A549 (cell line): ENCODE measurements around the gene NOL9. TPM values are rescaled to one million over a fixed set of nuclear protein-coding genes. Genes with fewer than 3 reads are reported as not detected.
"Not testable (repeated sequence)": the region's sequence is repeated elsewhere in the genome, so short reads cannot be mapped to it uniquely, and the experiment has no call there.

Source experiments
- ATAC-seq, 2 experiments: fragments of 200-7000 bp in 1 of 2; fragments of >200 bp in 1 of 2; cut with Nextera tagmentation in 1 of 2; cut with Tn5 transposase in 1 of 2; 3 replicates each; pipeline versions ENCODE4 v1.8.0 to v1.9.1; 2018 to 2020; ENCODE audit warnings: mild to moderate bottlenecking in 1 of 2, moderate library complexity in 1 of 2
- CTCF ChIA-PET: fragments of 300-600 bp; sonication (Branson Sonifier 250); formaldehyde crosslinking; extraction: SDS; loops from one replicate; lab custom pipeline; 2021; ENCODE audit warnings: antibody characterized with exemption, inconsistent platforms; lab: Yijun Ruan, JAX
- POLR2A ChIA-PET: fragments of 350-600 bp; formaldehyde crosslinking; extraction: SDS; loops from one replicate; lab custom pipeline; 2021; ENCODE audit warnings: antibody characterized with exemption, inconsistent platforms; lab: Yijun Ruan, JAX
- DNase-seq, 2 experiments: peaks; one replicate each; pipeline versions ENCODE4 v3.0.0 to v3.0.0-alpha.2; 2011 to 2016; ENCODE audit warnings: low read depth in 1 of 2, low spot score in 1 of 2
- FAIRE-seq: peaks from 2 replicates; lab custom pipeline; 2011; peaks lifted over from hg19 to GRCh38; lab: Jason Lieb, UNC
- H3K27ac ChIP-seq, 2 experiments: fragments of >200 bp; sonication (Bioruptor Twin); formaldehyde crosslinking; 3 replicates each; pipeline ENCODE4 v1.5.1; 2016 to 2017
- H3K4me1 ChIP-seq: fragments of >200 bp; sonication (Bioruptor Twin); formaldehyde crosslinking; 3 replicates; pipeline ENCODE4 v1.6.1; 2016
- H3K4me2 ChIP-seq: fragments of >200 bp; sonication (Bioruptor Twin); formaldehyde crosslinking; 3 replicates; pipeline ENCODE4 v1.6.1; 2016
- H3K4me3 ChIP-seq: fragments of >200 bp; sonication (Bioruptor Twin); formaldehyde crosslinking; 3 replicates; pipeline ENCODE4 v1.5.1; 2016
- H3K9me3 ChIP-seq: fragments of >200 bp; sonication (Bioruptor Twin); formaldehyde crosslinking; 3 replicates; pipeline ENCODE4 v1.6.1; 2016
- BHLHE40 ChIP-seq: IDR thresholded peaks from 2 replicates; pipeline ENCODE4 v1.6.1; 2012; ENCODE audit warnings: low read depth, low read length, inconsistent platforms
- CEBPB ChIP-seq, 2 experiments: fragments of >200 bp in 1 of 2; sonication (Bioruptor Twin) in 1 of 2; formaldehyde crosslinking in 1 of 2; IDR thresholded peaks; 2 replicates each; pipeline ENCODE4 v1.6.1; 2012 to 2016
- ELK1 ChIP-seq: fragments of 150-350 bp; IDR thresholded peaks from 2 replicates; pipeline ENCODE4 v1.6.1; 2014; ENCODE audit warnings: low read depth, mild to moderate bottlenecking, low read length
- ESRRA ChIP-seq: fragments of 150-350 bp; IDR thresholded peaks from 2 replicates; pipeline ENCODE4 v1.6.1; 2014; ENCODE audit warnings: mild to moderate bottlenecking, low read length, borderline replicate concordance
- FOSB ChIP-seq: fragments of 250-450 bp; sonication (Bioruptor Pico); IDR thresholded peaks from 2 replicates; pipeline ENCODE4 v1.5.0; 2020; ENCODE audit warnings: mild to moderate bottlenecking, moderate library complexity
- HEYL ChIP-seq: fragments of 250-450 bp; sonication (Bioruptor Pico); IDR thresholded peaks from 2 replicates; pipeline ENCODE4 v1.8.0; 2021; ENCODE audit warnings: mild to moderate bottlenecking, moderate library complexity
- JUNB ChIP-seq: fragments of >200 bp; sonication (Bioruptor Twin); formaldehyde crosslinking; IDR thresholded peaks from 2 replicates; pipeline ENCODE4 v1.6.1; 2016
- KDM1A ChIP-seq: fragments of 200-600 bp; sonication (generic); IDR thresholded peaks from 2 replicates; pipeline ENCODE4 v1.6.1; 2016; ENCODE audit warnings: low read depth, mild to moderate bottlenecking
- KDM5A ChIP-seq: fragments of 200-600 bp; sonication (generic); IDR thresholded peaks from 2 replicates; pipeline ENCODE4 v1.6.1; 2016; ENCODE audit warnings: antibody characterized with exemption, mild to moderate bottlenecking
- MAX ChIP-seq: IDR thresholded peaks from 2 replicates; pipeline ENCODE4 v1.6.1; 2012
- MYC ChIP-seq: IDR thresholded peaks from 2 replicates; pipeline ENCODE4 v1.6.1; 2012; ENCODE audit warnings: mild to moderate bottlenecking, inconsistent platforms, low read length, improper control_type of control experiment, borderline replicate concordance
- NFE2L2 ChIP-seq: fragments of 150-350 bp; conservative IDR thresholded peaks from 2 replicates; pipeline ENCODE4 v1.6.1; 2014; ENCODE audit warnings: low read length
- RAD21 ChIP-seq, 2 experiments: fragments of >200 bp in 1 of 2; sonication (Bioruptor Twin) in 1 of 2; formaldehyde crosslinking in 1 of 2; IDR thresholded peaks in 1 of 2; conservative IDR thresholded peaks in 1 of 2; 2 replicates in 1 of 2; 3 replicates in 1 of 2; pipeline ENCODE4 v1.6.1; 2012 to 2018; ENCODE audit warnings: inconsistent platforms in 1 of 2
- RNF2 ChIP-seq: fragments of 200-600 bp; sonication (generic); IDR thresholded peaks from 2 replicates; pipeline ENCODE4 v1.6.1; 2016; ENCODE audit warnings: low read depth, mild to moderate bottlenecking, antibody characterized with exemption, moderate library complexity, borderline replicate concordance
- SREBF2 ChIP-seq: fragments of 450-650 bp; IDR thresholded peaks from 2 replicates; pipeline ENCODE4 v1.6.1; 2014; ENCODE audit warnings: mild to moderate bottlenecking, moderate library complexity
- TFCP2L1 ChIP-seq: fragments of 250-450 bp; sonication (Bioruptor Pico); IDR thresholded peaks from 2 replicates; pipeline ENCODE4 v1.5.0; 2021; ENCODE audit warnings: mild to moderate bottlenecking
- ZFP36 ChIP-seq: fragments of 450-650 bp; IDR thresholded peaks from 2 replicates; pipeline ENCODE4 v1.6.1; 2014; ENCODE audit warnings: borderline replicate concordance; ENCODE audit not compliant: partially characterized antibody
- WGBS: methylation state at CpG from one replicate; pipeline ENCODE4 v1.1.6; 2017; ENCODE audit errors: missing lambda C conversion rate; 5-methylcytosine and 5-hydroxymethylcytosine counted together
- polyA plus RNA-seq, 4 experiments: library from polyadenylated mRNA; depleted of rRNA in 3 of 4; stranded (reverse); fragments of >200 nt; fragmentation: RNase III in 1 of 4; extraction: RNeasy Plus Mini Kit Qiagen cat#74134 plus additional on column Dnase treatment in 1 of 4; gene quantifications; 2 replicates in 3 of 4; 3 replicates in 1 of 4; pipeline ENCODE4 v1.2.3, GENCODE V29; 2011 to 2017

The NOL9 gene
- polyA plus RNA-seq, 2 of the 4 experiments (the other 2 are of a cell fraction): 4.4 to 19.3 TPM

GRCh38 chr1:6560267-6560666 is 6.0 kb upstream of the NOL9 start:
- no peak for DNase-seq
- Histone ChIP-seq H3K27ac (no peak overlapping the region), H3K4me2 (no peak overlapping the region), H3K4me1 (no peaks in the 10 kb centered on the region), H3K4me3 (no peak overlapping the region), H3K9me3 (no peaks in the 10 kb centered on the region)
- POLR2A ChIA-PET: no interaction called here
- no peak for FAIRE-seq
- no peak for ATAC-seq
- TF ChIP-seq TFCP2L1 (CRISPR knock-in tag) (no peak), RAD21 (conservative IDR thresholded peaks at IDR 0.05 in 1 of 2, IDR thresholded peaks at IDR 0.05 in 1 of 2) (no peak), HEYL (no peak), SREBF2 (no peak), ZFP36 (no peak), MAX (no peak), ESRRA (no peak), MYC (no peak), ELK1 (no peak), KDM5A (no peak)
- CTCF ChIA-PET: interaction anchor here (0.7 kb wide), 1 partner anchor 69 kb away, joined by 3 read pairs; the partner anchor contains the start of gene PLEKHG5
- 68% methylated on average over 9 of the region's 9 CpGs for WGBS

- CTCF ChIA-PET, FAIRE-seq, H3K27ac ChIP-seq, H3K4me1 ChIP-seq, H3K4me3 ChIP-seq, POLR2A ChIA-PET, DNase-seq, H3K4me2 ChIP-seq, ATAC-seq, H3K9me3 ChIP-seq: not testable (repeated sequence)
- 66% methylated on average over 11 of the region's 11 CpGs for whole genome bisulfite sequencing
These were observed 4.8 kb upstream of the NOL9 start for GRCh38 chr1:6559161-6559560.

GRCh38 chr1:6557597-6557996 is 3.3 kb upstream of the NOL9 start:
- no peak for ATAC-seq
- ChIA-PET POLR2A (no interaction called here), CTCF (interaction anchor here (1.0 kb wide), 1 partner anchor 12 kb away, joined by 3 read pairs; no protein-coding TSS in a partner anchor)
- no peaks in the 10 kb centered on the region for H3K9me3 ChIP-seq
- H3K4me1 ChIP-seq: peaks cover 6% of the 10 kb centered on the region; the same call in 2 of the 3 replicates
- TF ChIP-seq BHLHE40 (no peak), CEBPB (IDR thresholded peaks at IDR 0.05) (no peak), NFE2L2 (no peak), FOSB (no peak), JUNB (no peak), KDM1A (no peak), ELK1 (no peak), RNF2 (no peak)
- H3K4me2 ChIP-seq: no peak overlapping the region
- no peak for DNase-seq
- H3K27ac ChIP-seq: no peak overlapping the region
- H3K4me3 ChIP-seq: no peak overlapping the region
- WGBS: 11% methylated on average over 1 of the region's 1 CpG
- no peak for FAIRE-seq
